GM18511 (cell line): ENCODE results near the gene SNRPA1.
A peak's percentile ranks its signal among the peaks of the same experiment; 100 is the strongest.
"Not testable (repeated sequence)": the region's sequence is repeated elsewhere in the genome, so short reads cannot be mapped to it uniquely, and the experiment has no call there.

Source experiments
- ATAC-seq: cut with Tn5 transposase; IDR thresholded peaks from one replicate; pipeline ENCODE4 v1.9.1; 2021; ENCODE audit warnings: mild to moderate bottlenecking, moderate library complexity; ENCODE audit not compliant: unreplicated experiment

Gene SNRPA1

DNA sequence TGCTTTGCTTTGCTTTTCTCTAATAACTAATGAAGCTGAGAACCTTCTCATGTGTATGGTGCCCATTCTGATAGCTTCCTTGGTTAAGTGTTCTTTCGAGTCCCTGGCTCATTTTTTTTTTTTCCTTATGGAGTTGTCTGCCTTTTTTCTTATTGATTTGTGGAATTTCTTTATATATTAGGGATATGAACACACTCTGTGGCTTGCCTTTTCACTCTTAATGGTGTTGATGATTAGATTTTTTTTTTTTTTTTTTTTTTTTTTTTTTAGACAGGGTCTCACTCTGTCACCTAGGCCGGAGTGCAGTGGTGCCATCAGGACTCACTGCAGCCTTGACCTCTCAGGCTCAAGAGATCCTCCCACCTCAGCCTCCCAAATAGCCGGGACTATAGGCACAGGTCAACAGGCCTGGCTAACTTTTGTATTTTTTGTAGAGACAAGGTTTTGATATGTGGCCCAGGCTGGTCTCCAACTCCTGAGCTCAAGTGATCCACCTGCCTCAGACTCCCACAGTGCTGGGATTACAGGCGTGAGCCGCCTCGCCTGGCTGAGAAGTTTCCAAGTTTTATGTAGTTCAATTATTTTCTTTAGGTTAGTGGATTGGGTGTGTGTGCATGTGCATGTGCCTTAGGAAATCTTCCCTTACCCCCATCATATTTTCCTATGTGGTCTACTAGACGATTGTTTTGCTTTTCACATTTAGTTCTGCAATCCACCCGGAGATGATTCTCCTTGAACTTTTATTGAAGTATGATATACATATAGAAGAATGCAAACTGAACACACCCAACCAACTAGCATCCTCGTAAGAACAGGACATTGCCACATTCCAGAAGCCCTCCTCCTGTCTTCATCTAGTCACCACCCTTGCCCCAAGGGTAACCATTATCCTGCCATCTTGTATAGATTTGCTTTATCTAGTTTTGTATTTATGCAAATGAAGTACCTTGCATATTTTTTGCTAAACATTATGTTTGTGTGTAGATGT lies 1.7 kb upstream of the SNRPA1 start:
- ATAC-seq, result no peak

- no peak for ATAC-seq
Measured at GRCh38 chr15:101295607-101296161, 636 bp upstream of the SNRPA1 start.

- ATAC-seq, result no peak
Measured at GRCh38 chr15:101293122-101293521, 1.9 kb downstream of the SNRPA1 start.

- ATAC-seq, result no peak
Measured at GRCh38 chr15:101288905-101289513, 6.0 kb downstream of the SNRPA1 start.

DNA sequence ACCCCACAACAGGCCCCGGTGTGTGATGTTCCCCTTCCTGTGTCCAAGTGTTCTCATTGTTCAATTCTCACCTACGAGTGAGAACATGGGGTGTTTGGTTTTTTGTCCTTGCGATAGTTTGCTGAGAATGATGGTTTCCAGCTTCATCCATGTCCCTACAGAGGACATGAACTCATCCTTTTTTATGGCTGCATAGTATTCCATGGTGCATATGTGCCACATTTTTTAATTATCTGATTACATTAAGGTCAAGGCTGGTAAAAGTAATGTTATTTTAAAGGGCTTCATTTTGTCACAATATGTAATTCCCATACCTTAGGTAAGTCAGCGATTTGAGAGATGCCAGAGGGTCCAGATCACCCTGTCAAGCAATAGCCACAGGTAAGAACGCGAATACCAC lies 7.7 kb downstream of the SNRPA1 start:
- not testable (repeated sequence) for ATAC-seq

- no peak for ATAC-seq
Measured at GRCh38 chr15:101286471-101287114, 8.5 kb downstream of the SNRPA1 start.

GRCh38 chr15:101283931-101284330 lies 11.1 kb downstream of the SNRPA1 start:
- ATAC-seq, result no peak

DNA sequence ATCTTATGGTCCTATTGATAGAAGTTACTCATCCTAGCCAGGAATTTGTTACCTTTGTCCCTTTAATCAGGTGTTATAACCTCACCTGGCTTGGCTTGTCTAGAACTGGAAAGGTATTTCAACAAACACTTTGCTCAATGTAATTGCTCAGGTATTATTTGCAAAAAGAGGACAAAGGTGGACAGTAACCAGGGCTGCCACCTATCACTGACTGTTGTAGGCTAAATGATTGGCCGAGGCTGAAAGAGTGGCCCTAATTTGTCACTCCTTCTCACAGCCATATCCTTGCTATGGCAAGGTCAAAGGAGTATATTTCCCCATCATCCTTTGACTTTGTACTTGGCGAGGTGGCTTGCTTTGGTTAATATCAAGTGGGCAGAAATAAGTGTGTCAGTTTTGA lies 15.0 kb downstream of the SNRPA1 start:
- no peak for ATAC-seq

- ATAC-seq, result no peak
Measured at GRCh38 chr15:101277943-101278564, 17.0 kb downstream of the SNRPA1 start.

GRCh38 chr15:101277038-101277822 lies 17.8 kb downstream of the SNRPA1 start, which contains the start of gene SELENOS:
TSS of gene SELENOS (minus strand) at chr15:101277485. CDS start at chr15:101277417, 68 bp downstream.
- peak; percentile 94 for ATAC-seq

- ATAC-seq, result no peak
Measured at GRCh38 chr15:101276501-101277037, 18.5 kb downstream of the SNRPA1 start.

DNA sequence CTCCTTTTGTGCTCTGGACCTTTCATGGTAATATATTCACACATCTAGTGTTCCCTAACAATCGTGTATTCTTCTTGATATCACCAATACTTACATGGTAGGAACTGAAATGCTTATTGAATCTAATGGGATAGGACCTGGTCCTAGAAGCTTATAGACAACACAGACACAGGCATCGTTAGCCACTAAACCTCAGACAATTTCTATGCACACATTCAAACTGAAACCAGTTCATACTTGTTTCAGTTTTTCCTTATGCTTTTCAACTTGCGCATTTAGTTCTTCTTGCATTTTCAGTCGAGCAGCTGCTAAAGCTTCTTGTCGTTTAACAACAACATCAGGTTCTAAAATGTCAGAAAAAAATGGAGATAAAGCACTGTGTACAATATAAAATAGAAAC lies 20.0 kb downstream of the SNRPA1 start:
- ATAC-seq, result peak; percentile 31

DNA sequence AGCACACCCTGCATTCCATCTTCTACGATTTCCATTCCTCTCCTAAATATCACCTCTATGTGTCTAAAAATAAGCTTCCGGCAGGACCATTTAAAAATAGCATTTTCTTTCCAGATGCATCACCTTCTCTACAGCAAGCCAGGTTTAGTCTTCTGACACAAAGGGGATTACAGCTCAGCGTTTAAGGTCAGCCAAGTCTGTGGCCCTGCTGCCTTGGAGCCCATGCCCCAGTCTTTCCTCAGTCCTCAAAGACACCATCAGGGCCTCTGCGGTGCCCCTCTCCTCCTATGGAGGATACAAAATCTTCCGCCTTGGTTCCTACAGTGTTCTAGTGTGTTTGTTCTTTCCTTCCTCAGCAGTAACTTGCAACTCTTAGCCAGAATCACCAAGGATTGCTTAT lies 21.5 kb downstream of the SNRPA1 start:
- no peak for ATAC-seq

- ATAC-seq, result no peak
Measured at GRCh38 chr15:101272584-101272983, 22.5 kb downstream of the SNRPA1 start.

DNA sequence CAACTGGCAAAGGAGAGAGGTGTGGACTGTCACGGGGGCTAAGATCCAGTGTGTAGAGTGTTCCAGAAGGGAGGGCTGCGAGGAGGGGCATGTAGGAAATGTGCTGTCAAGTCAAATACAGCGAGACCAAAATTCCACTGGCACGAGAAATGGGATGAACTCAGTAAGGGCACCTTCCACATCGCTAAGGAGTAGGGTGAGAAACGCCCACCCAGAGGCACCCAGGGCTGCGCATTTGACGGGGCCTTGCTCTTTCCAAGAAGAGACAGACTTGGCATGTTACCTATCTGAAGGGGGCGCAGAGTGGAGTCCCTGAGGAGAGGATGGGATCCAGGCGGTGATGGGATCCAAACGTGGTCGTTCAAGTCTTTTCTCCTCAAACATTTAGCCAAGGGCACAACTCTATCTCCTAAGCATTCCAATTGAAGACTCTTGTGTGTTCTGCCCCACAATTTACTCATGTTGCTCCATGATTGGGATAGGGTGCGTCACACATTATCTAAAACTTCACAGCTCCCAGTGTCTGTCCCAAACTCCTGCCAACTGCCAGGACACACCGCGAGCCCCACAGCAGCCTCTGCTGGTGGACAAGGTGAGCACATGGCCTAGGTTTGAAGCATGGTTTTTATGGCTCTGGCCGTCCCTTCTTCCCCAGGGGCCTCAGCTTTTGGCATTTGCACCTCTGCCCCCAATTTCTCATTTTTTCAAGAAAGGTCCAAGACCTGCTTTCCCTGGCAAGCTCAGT lies 25.4 kb downstream of the SNRPA1 start:
- ATAC-seq, result no peak

GRCh38 chr15:101267320-101268104 lies 27.5 kb downstream of the SNRPA1 start:
- no peak for ATAC-seq

DNA sequence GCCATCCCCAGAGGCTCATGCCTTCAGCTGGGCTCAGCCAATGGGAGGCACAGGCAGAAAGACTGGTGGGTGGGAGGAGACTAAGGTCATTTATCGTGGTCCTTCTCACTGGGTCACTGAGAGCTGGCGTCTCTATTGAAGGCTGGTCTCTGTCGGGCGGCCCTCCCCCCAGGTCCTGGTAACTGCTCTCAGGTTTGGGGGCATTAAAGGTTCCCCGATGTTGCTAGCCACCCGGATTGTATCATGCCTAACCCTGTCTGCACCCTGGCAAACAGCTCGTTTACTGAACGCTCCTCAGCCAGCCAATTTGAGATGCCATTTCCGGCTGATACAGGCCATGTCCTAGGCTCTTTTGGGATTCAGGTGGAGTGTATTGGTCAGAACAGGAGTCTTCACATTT lies 28.3 kb downstream of the SNRPA1 start:
- ATAC-seq, result no peak

DNA sequence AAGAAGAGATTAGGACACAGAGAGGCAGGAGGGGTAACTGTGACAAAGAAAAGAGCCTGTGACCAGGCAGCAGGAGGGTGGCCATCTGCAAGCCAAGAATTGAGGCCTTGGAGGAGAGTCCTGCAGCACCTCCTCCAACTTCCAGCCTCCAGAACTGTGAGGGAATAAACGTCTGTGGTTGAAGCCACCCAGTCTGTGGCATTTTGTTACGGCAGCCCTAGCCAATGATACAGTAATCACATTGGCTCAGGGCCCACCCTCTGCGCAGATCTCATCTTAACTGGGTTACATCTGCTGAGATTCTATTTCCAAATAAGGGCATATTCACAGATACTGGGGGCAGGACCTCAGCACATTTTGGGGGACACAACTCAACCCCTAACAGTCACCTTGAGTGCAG lies 29.0 kb downstream of the SNRPA1 start:
- ATAC-seq, result no peak
